Neural progenitor cell (in vitro differentiated cells): Measurements from ENCODE around the gene GBP6.

Source experiments
- EZH2 ChIP-seq: fragments of 200-600 bp; sonication (generic); IDR thresholded peaks from 2 replicates; pipeline ENCODE4 v1.6.1; 2017; ENCODE audit warnings: antibody characterized with exemption, mild to moderate bottlenecking, moderate library complexity
- EZH2phosphoT487 ChIP-seq: fragments of 200-600 bp; sonication (generic); IDR thresholded peaks from 2 replicates; pipeline ENCODE4 v1.6.1; 2017; ENCODE audit warnings: antibody characterized with exemption
- TF ChIP-seq, protein P1 (sequence below): fragments of 200-600 bp; sonication (generic); IDR thresholded peaks from 2 replicates; pipeline ENCODE4 v1.5.1; 2017; ENCODE audit warnings: antibody characterized with exemption, mild to moderate bottlenecking

- TF ChIP-seq, protein P1, sequence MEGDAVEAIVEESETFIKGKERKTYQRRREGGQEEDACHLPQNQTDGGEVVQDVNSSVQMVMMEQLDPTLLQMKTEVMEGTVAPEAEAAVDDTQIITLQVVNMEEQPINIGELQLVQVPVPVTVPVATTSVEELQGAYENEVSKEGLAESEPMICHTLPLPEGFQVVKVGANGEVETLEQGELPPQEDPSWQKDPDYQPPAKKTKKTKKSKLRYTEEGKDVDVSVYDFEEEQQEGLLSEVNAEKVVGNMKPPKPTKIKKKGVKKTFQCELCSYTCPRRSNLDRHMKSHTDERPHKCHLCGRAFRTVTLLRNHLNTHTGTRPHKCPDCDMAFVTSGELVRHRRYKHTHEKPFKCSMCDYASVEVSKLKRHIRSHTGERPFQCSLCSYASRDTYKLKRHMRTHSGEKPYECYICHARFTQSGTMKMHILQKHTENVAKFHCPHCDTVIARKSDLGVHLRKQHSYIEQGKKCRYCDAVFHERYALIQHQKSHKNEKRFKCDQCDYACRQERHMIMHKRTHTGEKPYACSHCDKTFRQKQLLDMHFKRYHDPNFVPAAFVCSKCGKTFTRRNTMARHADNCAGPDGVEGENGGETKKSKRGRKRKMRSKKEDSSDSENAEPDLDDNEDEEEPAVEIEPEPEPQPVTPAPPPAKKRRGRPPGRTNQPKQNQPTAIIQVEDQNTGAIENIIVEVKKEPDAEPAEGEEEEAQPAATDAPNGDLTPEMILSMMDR, result no peak
- no peak for TF ChIP-seq EZH2
- no peak for TF ChIP-seq EZH2phosphoT487
Observed at GRCh38 chr1:89352421-89352820, 11.4 kb upstream of the GBP6 start.
